ENCODE measurements around the gene SPHKAP.
"Not testable (repeated sequence)": the region's sequence is repeated elsewhere in the genome, so short reads cannot be mapped to it uniquely, and the experiment has no call there.

SPHKAP gene

DNA sequence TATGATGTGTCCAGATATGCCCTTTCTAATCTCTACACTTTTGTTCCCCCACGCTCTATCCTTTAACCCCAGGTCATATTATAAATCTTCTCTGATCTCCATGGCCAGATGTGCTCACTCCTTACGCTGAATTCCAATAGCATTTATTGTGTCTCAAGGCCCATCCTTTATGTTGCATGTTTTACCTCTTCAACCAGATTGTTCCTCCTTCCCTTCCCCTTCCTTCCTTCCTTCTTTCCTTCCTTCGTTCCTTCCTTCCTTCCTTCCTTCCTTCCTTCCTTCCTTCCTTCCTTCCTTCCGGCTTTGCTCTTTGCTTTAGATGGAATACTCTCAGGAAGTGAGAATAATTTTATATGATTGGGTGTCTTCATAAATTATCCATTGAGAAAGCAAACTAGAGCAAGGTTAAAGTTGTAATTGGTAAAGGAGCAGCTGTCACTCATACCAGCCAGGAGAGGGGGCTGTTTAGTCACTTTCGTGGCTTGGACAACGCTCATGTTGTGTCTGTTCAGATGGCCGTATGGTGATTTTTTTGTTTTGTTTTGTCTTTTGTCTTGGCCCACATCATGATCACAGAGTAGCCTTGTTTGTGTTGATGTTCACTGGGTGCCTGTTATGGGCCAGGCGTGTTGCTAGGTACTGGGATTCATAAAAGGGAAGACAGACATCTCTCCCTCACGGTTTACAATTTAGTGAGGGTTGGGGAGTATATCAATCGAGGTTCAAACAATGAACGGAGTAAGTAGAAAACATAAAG is 242.0 kb downstream of the SPHKAP start:
- no peak for DNase-seq (ENCODE audit: extremely low read depth, low read depth)
- TF ChIP-seq, protein P1, sequence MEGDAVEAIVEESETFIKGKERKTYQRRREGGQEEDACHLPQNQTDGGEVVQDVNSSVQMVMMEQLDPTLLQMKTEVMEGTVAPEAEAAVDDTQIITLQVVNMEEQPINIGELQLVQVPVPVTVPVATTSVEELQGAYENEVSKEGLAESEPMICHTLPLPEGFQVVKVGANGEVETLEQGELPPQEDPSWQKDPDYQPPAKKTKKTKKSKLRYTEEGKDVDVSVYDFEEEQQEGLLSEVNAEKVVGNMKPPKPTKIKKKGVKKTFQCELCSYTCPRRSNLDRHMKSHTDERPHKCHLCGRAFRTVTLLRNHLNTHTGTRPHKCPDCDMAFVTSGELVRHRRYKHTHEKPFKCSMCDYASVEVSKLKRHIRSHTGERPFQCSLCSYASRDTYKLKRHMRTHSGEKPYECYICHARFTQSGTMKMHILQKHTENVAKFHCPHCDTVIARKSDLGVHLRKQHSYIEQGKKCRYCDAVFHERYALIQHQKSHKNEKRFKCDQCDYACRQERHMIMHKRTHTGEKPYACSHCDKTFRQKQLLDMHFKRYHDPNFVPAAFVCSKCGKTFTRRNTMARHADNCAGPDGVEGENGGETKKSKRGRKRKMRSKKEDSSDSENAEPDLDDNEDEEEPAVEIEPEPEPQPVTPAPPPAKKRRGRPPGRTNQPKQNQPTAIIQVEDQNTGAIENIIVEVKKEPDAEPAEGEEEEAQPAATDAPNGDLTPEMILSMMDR (IDR thresholded peaks at IDR 0.05; ENCODE audit: low read depth, low read length) = peak; percentile 34

DNA sequence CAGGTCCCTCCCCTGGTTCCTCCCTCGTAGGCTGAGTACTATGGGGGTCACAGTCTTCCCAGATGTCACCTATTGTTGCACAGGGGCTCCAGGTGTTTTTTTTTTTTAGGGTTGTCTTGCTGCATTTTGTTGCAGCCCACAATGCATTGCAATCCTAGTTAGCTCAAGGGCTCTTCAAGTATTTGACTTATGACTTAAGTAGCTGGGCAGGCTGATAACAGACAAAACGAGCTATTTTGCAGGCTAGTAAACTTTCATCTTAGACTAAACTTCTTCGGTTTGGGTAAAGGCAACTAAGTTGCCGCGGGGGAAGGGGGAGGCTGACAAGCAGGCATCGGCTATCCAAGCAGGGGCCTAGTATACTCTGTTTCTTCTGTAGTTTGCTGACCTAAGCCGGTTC is 245.2 kb downstream of the SPHKAP start:
- not testable (repeated sequence) for DNase-seq (ENCODE audit: extremely low read depth, low read depth)

DNA sequence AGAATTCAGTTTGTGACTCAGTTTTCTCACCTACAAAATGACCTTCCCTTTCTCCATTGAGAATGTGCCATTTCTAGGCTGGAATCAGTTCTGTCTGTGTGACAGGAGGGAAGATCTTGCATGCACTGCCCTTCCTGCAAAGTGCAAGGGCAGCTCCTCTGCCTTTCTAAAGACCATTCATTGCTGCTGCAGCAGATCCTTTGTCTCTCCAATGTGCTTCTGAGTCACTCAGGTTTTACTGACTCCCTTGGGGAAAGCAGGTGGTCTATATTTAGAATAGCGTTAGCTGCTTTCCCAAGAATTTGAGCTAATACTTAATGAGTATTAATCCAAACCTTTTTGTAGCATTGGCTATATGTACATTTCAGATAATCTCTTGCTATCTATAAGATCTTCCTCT is 247.6 kb downstream of the SPHKAP start:
- no peak for DNase-seq (ENCODE audit: extremely low read depth, low read depth)
- TF ChIP-seq, protein P1 (IDR thresholded peaks at IDR 0.05; ENCODE audit: low read depth, low read length) = no peak

DNA sequence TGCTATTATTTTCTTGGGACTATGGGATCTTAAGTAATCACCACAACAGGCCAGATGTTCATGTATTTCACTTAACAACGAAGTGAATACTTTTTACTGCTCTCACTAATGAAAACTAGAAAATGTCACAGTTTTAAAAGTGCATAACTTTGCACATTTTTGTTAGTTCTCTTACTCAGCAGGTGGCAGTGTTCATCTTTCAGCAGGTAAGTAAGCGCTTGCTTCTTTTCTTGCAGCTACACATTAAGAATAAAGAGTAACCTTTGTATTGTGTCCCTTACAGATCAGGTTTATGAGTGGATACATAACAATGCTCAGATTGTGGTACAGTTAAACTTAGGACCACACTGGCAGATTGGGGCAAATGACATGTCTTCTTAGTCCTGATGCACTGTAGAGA is 249.1 kb downstream of the SPHKAP start:
- TF ChIP-seq, protein P1 (IDR thresholded peaks at IDR 0.05; ENCODE audit: low read depth, low read length) = no peak
- DNase-seq (ENCODE audit: extremely low read depth, low read depth) = no peak

- no peak for DNase-seq (ENCODE audit: extremely low read depth, low read depth)
- TF ChIP-seq, protein P1 (IDR thresholded peaks at IDR 0.05; ENCODE audit: low read depth, low read length) = no peak
Observed at GRCh38 chr2:227932001-227932400, 249.5 kb downstream of the SPHKAP start.

All from AG09319 (cell line).